HEK293T (cell line): ENCODE measurements around the gene INS.
A peak's percentile ranks its signal among the peaks of the same experiment; 100 is the strongest.

ENCODE experiments used
- CTCF ChIA-PET: fragments of 350-600 bp; formaldehyde crosslinking; extraction: SDS; loops from one replicate; lab custom pipeline; 2021; ENCODE audit warnings: antibody characterized with exemption, inconsistent platforms; lab: Yijun Ruan, JAX
- POLR2A ChIA-PET: fragments of 350-600 bp; formaldehyde crosslinking; extraction: SDS; loops from one replicate; lab custom pipeline; 2020; ENCODE audit warnings: antibody characterized with exemption, inconsistent platforms; lab: Yijun Ruan, JAX
- DNase-seq: peaks from one replicate; pipeline ENCODE4 v3.0.0; 2012; ENCODE audit warnings: mixed read lengths; ENCODE audit errors: extremely low spot score
- ARNT ChIP-seq: fragments of 450-650 bp; IDR thresholded peaks from 2 replicates; pipeline ENCODE4 v1.6.1; 2017; ENCODE audit warnings: mild to moderate bottlenecking
- BHLHE40 ChIP-seq: fragments of 450-650 bp; IDR thresholded peaks from 2 replicates; pipeline ENCODE4 v1.6.1; 2016; ENCODE audit warnings: mild to moderate bottlenecking, moderate library complexity, borderline replicate concordance
- CTBP1 ChIP-seq: fragments of 450-650 bp; IDR thresholded peaks from 2 replicates; pipeline ENCODE4 v1.6.1; 2016; ENCODE audit warnings: borderline replicate concordance
- ELF4 ChIP-seq: fragments of 450-650 bp; IDR thresholded peaks from 2 replicates; pipeline ENCODE4 v1.6.1; 2017; ENCODE audit warnings: antibody characterized with exemption
- FOXA1 ChIP-seq: fragments of 450-650 bp; IDR thresholded peaks from 2 replicates; pipeline ENCODE4 v1.6.1; 2016; ENCODE audit warnings: mild to moderate bottlenecking
- FOXK2 ChIP-seq: fragments of 450-650 bp; IDR thresholded peaks from 2 replicates; pipeline ENCODE4 v1.6.1; 2016; ENCODE audit warnings: mild to moderate bottlenecking
- FOXM1 ChIP-seq: fragments of 450-650 bp; IDR thresholded peaks from 2 replicates; pipeline ENCODE4 v1.6.1; 2017; ENCODE audit warnings: mild to moderate bottlenecking, borderline replicate concordance
- HDGF ChIP-seq: fragments of 450-650 bp; IDR thresholded peaks from 2 replicates; pipeline ENCODE4 v1.6.1; 2017; ENCODE audit warnings: antibody characterized with exemption, borderline replicate concordance
- L3MBTL2 ChIP-seq: fragments of 450-650 bp; conservative IDR thresholded peaks from 2 replicates; pipeline ENCODE4 v1.6.1; 2016; ENCODE audit warnings: mild to moderate bottlenecking
- LEF1 ChIP-seq: fragments of 450-650 bp; IDR thresholded peaks from 2 replicates; pipeline ENCODE4 v1.6.1; 2017; ENCODE audit warnings: mild to moderate bottlenecking, borderline replicate concordance
- NFRKB ChIP-seq: fragments of 450-650 bp; IDR thresholded peaks from 2 replicates; pipeline ENCODE4 v1.6.1; 2016; ENCODE audit warnings: mild to moderate bottlenecking, moderate library complexity
- PKNOX1 ChIP-seq: fragments of 450-650 bp; IDR thresholded peaks from 2 replicates; pipeline ENCODE4 v1.6.1; 2016
- SP1 ChIP-seq: fragments of 450-650 bp; IDR thresholded peaks from 2 replicates; pipeline ENCODE4 v1.6.1; 2017
- SUZ12 ChIP-seq: fragments of 450-650 bp; IDR thresholded peaks from 2 replicates; pipeline ENCODE4 v1.6.1; 2016; ENCODE audit warnings: mild to moderate bottlenecking
- TARDBP ChIP-seq: fragments of 450-650 bp; IDR thresholded peaks from 2 replicates; pipeline ENCODE4 v1.6.1; 2016
- ZNF384 ChIP-seq: fragments of 450-650 bp; IDR thresholded peaks from 2 replicates; pipeline ENCODE4 v1.6.1; 2016

Gene INS

DNA sequence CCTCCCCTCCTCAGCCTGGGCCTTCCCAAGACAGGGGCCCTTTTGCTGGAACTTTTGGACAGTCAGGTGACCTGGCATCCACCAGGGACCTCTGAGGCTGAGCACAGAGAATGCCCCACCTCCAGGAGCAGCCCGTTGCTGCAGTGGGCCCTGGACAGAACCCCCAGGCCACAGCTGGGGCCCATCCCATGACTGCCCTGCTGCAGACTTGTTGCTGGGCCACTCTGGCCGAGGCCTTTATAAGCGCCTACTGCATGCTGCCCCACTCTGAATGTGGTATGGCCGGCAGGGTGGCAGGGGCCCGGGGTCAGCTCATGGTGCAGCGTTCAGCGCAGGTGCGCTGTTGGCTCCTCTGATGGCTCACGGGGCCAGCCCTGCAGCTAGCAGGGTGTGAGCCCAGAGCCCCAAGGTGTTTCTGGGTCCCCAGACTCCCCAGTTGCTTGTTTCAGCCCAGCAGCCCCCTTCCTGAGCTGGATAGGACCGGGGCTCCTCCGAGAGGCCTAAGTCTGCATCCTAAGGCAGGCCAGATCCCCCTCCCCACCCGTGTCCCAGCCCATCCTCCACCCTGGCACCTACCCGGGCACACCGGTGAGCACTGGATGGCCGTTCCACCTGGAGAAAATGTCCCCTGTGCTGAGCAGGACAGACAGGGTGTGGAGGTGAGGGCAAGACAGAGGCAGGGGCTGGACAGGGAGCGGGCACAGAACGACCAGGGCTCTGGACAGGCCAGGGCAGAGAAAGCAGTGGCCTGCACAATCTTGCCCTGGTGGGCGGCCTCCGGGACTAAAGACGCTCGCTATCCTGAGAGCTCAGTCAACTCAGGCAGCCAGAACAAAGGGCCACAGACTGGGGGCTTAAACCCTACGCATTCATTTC lies 38.7 kb upstream of the INS start:
- ChIA-PET CTCF (interaction anchor here (2.0 kb wide), 1 partner anchor 100 kb away, joined by 7 read pairs; no protein-coding TSS in a partner anchor), POLR2A (no interaction called here)
- TF ChIP-seq TARDBP, result no peak
- no peak for TF ChIP-seq FOXM1
- TF ChIP-seq L3MBTL2, result no peak
- TF ChIP-seq SP1, result no peak
- no peak for TF ChIP-seq ARNT
- no peak for TF ChIP-seq BHLHE40
- DNase-seq, result no peak

DNA sequence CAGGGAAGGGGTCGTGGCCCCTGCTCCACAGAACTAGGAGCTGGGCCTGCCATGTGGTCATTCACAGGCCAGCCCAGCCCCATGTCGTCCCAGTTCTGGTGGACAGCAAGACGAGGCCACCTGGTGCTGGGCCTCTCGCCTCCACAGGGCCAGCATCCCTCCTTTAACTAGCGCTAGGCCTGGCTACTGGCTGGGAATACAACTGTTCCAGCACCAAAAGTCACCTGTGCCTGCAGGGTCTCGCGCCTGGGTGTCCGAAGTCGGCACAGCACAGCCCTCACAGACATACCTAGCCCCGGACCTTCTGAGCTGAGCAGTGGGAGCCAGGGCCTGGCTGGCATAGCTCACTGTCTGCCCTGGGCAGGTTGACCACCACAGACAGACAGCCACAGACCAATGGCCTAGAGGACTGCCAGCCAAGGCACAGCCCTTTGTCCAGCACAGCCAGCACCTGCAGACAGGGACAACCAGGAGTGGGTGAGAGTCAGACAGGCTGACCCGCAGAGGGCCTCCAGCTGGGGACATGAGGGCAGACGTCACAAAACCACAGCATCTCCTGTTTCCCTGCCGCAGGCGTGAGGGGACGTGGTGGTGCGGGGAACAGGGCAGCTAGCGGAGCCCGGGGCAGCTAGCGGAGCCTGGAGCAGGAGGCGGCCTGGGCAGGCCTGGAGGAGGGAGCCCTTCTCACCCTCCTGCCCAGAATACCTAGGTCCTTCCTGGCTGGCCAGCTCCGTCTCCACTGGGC lies 37.8 kb upstream of the INS start:
- POLR2A ChIA-PET, result no interaction called here
- CTCF ChIA-PET, result interaction anchor here (2.0 to 2.1 kb wide), 2 partner anchors 101 to 106 kb away, joined by 7 to 8 read pairs; no protein-coding TSS in a partner anchor
- no peak for TF ChIP-seq ZNF384
- no peak for TF ChIP-seq HDGF
- no peak for TF ChIP-seq SUZ12
- no peak for TF ChIP-seq FOXA1
- no peak for TF ChIP-seq SP1
- TF ChIP-seq PKNOX1, result no peak
- no peak for TF ChIP-seq L3MBTL2
- TF ChIP-seq FOXK2, result no peak
- TF ChIP-seq BHLHE40, result no peak
- TF ChIP-seq ARNT, result no peak
- TF ChIP-seq FOXM1, result no peak
- no peak for TF ChIP-seq TARDBP
- no peak for DNase-seq

- ChIA-PET POLR2A (no interaction called here), CTCF (interaction anchor here (0.7 to 2.1 kb wide), 4 partner anchors 101 to 223 kb away, joined by 3 to 8 read pairs (median 3); no protein-coding TSS in a partner anchor)
- TF ChIP-seq SUZ12, result no peak
- DNase-seq, result no peak
Observed at GRCh38 chr11:2197771-2198520, 36.9 kb upstream of the INS start.

- POLR2A ChIA-PET, result no interaction called here
- TF ChIP-seq BHLHE40, result no peak
- no peak for TF ChIP-seq TARDBP
- CTCF ChIA-PET, result interaction anchor here (0.7 to 2.1 kb wide), 4 partner anchors 102 to 224 kb away, joined by 3 to 8 read pairs (median 3); no protein-coding TSS in a partner anchor
- DNase-seq, result peak; percentile 83
Observed at GRCh38 chr11:2196970-2197770, 36.2 kb upstream of the INS start.

DNA sequence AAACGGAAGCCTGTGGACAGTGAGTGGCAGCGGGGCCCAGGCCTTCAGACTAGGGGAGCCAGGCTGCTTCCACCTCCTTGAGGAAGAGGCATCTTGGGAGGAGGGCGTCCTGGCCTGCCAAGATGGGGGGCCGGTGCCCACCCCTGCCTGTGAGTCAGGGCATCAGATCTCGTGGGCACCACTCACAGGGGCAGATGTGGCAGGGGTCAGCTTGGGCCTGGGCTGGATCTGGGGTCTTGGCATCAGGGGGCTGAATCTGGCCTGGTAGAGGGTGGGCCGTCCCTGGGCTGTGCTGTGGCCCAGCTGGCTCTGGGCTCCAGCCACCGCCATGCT lies 34.7 kb upstream of the INS start:
- POLR2A ChIA-PET, result no interaction called here
- CTCF ChIA-PET, result no interaction called here
- TF ChIP-seq SP1 (no peak), BHLHE40 (no peak), FOXA1 (no peak), ZNF384 (no peak), HDGF (no peak), FOXM1 (no peak), TARDBP (no peak), ARNT (no peak), SUZ12 (no peak), ELF4 (no peak), LEF1 (no peak), FOXK2 (no peak), L3MBTL2 (no peak), NFRKB (no peak), CTBP1 (no peak), PKNOX1 (no peak)
- DNase-seq, result no peak
